ENCODE measurements around the gene PELI2. TPM values are rescaled to one million over a fixed set of nuclear protein-coding genes. Genes with fewer than 3 reads are reported as not detected.

The PELI2 gene
- total RNA-seq, 2 experiments from 2014 or later = 2.1 to 2.5 TPM

DNA sequence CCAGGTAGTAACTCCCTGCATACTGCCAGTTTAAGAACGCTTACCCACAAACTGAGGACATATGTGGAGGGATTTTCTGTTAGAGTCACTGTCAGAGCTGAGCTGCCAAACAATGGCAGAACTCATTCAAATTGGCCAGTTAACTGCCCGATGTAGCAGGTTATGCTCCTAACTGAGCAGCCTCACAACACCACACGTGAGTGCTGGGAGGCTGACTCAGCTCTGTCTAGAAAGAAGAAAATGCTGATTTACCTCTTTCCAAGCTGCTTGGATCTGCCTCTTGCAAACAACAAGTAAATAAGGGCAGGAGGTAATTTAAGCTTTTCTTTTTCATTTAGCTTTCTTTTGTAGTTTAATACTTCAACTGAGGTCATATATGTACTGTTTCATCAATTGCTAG is 195.6 kb downstream of the PELI2 start:
- Mint-ChIP-seq H3K9me3 (no peaks in the 10 kb centered on the region), H3K27ac (no peak overlapping the region), H3K4me3 (no peak overlapping the region), H3K36me3 (peaks cover 7% of the 10 kb centered on the region), H3K27me3 (no peaks in the 10 kb centered on the region), H3K4me1 (no peaks in the 10 kb centered on the region)
- no peak for DNase-seq

DNA sequence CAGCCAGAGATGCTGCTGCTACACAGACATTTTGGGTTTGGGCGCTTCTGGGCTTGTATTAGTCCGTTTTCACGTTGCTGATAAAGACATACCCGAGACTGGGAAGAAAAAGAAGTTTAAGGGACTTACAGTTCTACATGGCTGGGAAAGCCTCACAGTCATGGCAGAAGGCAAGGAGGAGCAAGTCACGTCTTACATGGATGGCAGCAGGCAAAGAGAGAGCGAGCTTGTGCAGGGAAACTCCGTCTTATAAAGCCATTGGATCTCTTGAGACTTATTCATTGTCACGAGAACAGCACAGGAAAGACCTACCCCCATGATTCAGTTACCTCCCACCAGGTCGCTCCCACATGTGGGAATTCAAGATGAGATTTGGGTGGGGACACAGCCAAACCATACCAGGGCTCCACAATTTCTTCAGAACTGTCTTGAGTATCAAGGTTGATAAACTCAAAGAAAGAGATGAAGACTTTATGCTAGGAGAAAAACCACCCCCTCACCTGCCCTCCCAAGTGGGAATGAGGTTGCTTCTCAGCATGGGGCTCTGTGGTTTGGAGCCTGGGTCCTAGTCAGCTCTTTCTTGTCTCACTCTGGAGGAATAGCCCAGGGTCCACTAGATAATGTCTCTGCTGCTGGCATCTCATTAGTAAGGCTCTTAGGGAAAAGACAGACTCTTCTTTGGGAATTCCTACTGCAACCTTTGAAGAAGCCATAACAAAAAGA is 200.3 kb downstream of the PELI2 start:
- H3K36me3 Mint-ChIP-seq = peaks cover 7% of the 10 kb centered on the region
- DNase-seq = no peak
- peaks cover 4% of the 10 kb centered on the region for H3K27me3 Mint-ChIP-seq
- H3K9me3 Mint-ChIP-seq = no peaks in the 10 kb centered on the region
- H3K4me1 Mint-ChIP-seq = no peaks in the 10 kb centered on the region
- no peak overlapping the region for H3K4me3 Mint-ChIP-seq
- no peak overlapping the region for H3K27ac Mint-ChIP-seq

DNA sequence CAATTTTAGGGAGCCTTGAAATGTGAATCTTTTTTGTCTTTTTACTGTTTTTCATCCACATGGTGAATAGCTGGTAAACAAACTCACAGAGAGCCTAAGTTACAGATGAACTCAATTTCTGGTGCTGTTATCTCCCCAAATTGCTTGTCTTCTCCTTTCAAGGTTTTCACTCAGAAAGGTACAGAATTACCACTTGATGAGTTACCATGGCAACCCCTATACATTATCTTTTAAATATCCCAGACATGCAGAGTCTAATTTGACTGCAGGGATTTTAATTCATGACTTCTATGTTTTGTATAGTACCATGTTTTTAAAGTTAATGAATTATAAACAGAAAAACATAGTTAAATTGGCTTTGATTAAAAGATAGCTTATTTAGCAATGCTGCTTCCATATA is 203.7 kb downstream of the PELI2 start:
- peaks cover 4% of the 10 kb centered on the region for H3K27me3 Mint-ChIP-seq
- DNase-seq = no peak
- H3K4me1 Mint-ChIP-seq = no peaks in the 10 kb centered on the region
- no peak overlapping the region for H3K4me3 Mint-ChIP-seq
- H3K27ac Mint-ChIP-seq = no peak overlapping the region
- no peaks in the 10 kb centered on the region for H3K9me3 Mint-ChIP-seq
- H3K36me3 Mint-ChIP-seq = peaks cover 4% of the 10 kb centered on the region

DNA sequence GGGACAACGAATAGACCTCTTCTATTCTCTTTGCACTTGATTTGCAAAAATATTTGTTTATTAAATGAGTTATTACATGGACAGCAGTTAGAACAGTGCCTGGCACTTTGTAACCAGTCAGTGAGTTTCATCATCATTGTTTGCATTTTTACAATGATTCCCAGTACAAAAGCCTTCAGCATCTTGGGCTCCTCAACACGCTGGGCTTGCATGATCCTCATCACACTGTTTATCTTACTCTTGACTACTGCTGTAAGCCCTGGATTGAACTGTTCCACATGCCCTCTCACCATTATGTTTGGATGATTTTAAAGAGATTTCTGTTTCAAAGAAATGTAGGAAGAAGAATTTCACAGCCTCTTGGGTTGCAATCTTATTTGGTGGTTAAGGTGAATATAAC is 204.3 kb downstream of the PELI2 start:
- H3K4me3 Mint-ChIP-seq = no peak overlapping the region
- peaks cover 4% of the 10 kb centered on the region for H3K27me3 Mint-ChIP-seq
- H3K27ac Mint-ChIP-seq = no peak overlapping the region
- no peaks in the 10 kb centered on the region for H3K9me3 Mint-ChIP-seq
- no peak for DNase-seq
- peaks cover 4% of the 10 kb centered on the region for H3K36me3 Mint-ChIP-seq
- no peaks in the 10 kb centered on the region for H3K4me1 Mint-ChIP-seq

DNA sequence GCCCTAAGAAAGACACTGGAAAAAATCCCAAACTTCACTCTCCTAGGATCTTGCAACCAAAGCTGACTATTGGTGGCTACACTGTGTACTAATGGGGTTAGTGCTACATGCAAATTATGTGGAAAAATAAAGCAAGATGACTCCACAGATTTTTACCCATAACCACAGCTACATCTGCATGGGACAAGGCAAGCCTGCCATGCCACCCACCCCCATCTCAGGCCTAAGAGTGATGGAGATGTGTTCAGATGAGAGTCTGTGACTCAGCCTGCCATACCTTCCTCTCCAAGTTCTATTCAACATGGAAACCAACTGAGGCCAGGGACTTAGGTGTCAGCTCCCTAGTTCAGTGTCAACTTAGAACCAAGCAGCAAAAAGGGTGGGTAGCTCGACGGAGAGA is 206.2 kb downstream of the PELI2 start:
- Mint-ChIP-seq H3K36me3 (no peaks in the 10 kb centered on the region), H3K9me3 (no peaks in the 10 kb centered on the region), H3K27me3 (peaks cover 4% of the 10 kb centered on the region), H3K4me1 (no peaks in the 10 kb centered on the region), H3K27ac (no peak overlapping the region), H3K4me3 (no peak overlapping the region)
- no peak for DNase-seq

DNA sequence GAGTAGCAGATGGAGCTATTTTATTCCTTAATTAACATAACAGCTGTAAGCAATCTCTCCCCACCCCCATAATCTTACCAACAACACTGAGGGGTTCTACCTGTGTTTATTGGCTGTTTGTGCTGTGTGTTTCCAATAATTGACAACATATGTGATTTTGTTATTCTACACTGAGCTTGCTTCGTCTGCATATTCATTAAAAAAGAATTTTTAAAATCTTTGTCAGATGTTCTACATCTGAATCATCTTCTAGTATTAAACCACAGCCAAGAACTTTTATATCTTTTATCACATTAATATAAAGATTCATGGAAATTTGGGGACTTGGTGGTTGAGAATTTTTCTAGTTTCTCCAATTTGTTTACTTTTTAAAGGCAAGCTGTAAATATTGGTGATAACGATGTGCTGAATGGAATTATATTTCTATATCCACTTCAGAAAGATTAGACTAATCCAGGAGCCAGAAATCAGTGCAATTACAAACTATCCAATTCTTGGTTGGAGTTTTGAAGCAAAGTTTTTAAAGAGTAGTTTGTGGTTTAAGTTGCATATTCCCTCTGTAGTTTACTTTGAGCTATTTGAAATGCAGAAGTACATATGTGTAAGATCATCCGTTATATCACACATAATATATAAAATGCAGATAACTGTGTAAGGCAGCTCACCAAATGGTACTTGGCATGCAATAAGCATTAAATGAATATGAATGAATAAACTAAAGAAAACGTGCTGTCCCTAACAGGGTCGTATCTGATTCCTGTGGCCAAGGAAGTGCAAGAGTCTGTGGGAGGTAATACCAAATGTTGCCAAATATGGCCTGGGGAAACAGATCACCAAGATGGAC is 206.9 kb downstream of the PELI2 start:
- DNase-seq = no peak
- Mint-ChIP-seq H3K27me3 (no peaks in the 10 kb centered on the region), H3K27ac (no peak overlapping the region), H3K4me1 (no peaks in the 10 kb centered on the region), H3K36me3 (no peaks in the 10 kb centered on the region), H3K9me3 (no peaks in the 10 kb centered on the region), H3K4me3 (no peak overlapping the region)

DNA sequence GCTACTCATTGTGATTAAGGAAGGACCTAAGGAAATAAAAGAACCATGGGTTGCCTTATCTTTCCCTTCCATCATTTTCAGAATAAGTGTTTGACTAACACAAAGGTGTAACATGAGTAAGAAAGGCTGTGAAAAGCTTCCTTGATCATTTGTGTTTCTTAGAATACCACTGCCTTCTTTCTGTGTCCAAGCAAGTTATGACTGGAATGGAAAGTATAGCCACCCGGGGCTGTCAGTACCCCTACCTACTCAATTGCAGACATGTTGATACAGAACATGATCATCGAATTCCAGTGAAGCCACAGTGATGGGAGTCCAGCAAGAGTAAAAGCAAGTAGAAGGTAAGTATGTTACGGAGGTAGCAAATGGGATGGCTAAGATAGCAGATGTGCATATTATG is 209.8 kb downstream of the PELI2 start:
- Mint-ChIP-seq H3K4me1 (peaks cover 5% of the 10 kb centered on the region), H3K27me3 (no peaks in the 10 kb centered on the region), H3K4me3 (no peak overlapping the region), H3K36me3 (no peaks in the 10 kb centered on the region), H3K9me3 (no peaks in the 10 kb centered on the region), H3K27ac (no peak overlapping the region)
- no peak for DNase-seq

DNA sequence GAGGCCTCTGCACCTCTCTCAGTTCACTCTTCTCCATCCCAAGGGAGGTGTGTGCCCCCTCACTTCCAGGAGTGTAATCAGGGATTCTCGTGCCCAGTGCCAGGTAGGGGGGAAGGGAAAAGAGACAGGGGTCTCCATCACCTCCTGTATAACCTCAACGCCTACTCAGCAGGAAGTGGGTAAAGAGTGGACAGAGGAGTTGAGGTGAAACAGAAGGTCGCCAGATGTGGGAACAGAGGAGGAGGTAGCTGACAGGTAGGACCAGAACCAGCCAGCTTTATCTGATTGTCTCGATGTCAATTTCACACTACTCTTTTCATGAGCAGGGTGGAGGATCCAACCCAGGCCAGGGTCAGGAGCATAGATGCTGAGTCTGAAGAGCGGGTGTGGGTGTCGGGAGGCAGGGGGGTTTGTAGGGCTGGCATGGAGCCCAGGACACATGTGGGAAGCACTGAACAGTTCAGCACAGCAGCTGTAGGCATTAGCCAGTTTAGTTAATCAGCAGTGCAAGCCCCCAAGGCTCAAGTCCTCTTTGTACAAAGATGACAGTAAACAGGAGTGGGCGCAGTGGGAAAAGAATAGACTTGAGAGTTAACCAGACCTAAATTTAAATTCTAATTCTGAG is 213.5 kb downstream of the PELI2 start:
- H3K36me3 Mint-ChIP-seq = no peaks in the 10 kb centered on the region
- H3K4me3 Mint-ChIP-seq = no peak overlapping the region
- peaks cover 11% of the 10 kb centered on the region for H3K4me1 Mint-ChIP-seq
- no peak for DNase-seq
- no peak overlapping the region for H3K27ac Mint-ChIP-seq
- no peaks in the 10 kb centered on the region for H3K27me3 Mint-ChIP-seq
- no peaks in the 10 kb centered on the region for H3K9me3 Mint-ChIP-seq

DNA sequence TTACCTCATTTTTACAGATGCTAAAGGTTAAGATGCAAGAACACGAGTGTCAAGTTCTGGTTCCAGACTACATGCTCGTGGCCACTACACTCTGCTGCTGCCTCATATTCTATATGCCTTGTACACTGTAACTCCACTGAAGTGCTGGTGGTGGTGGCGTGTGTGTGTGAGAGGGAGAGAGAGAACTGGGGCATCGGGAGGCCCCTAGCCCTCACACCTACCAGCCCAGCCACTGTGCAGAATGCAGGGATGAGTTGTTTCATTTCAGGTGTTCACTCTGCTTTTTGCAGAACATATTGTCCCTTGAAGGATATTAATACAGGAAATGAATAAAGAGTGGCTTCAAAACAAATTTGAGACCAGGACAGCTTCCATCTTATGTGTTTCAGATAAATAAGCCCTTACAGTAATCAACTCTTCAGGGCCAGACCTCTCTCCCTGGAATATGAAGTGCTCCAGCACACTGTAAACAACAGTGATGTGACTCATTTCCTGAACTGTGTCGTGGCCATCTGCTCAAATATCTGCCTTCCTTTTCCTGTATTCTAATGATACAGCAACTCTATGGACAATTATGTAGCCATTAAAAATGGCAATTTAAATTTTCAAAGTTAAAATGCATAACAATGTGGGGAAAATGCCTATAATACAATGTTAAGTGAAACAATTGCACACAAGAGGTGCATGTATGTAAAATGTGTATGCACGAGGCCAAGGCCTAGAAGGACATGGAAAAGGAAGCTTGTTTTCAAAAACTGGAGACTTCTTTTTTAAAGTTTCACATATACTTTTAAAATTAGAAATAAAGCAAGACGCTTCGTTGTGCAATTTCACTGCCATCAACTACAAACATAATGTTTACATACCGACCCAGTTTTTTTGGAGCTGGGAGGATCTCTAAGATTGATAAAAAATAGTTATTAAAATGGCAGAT is 215.4 kb downstream of the PELI2 start:
- no peaks in the 10 kb centered on the region for H3K9me3 Mint-ChIP-seq
- no peaks in the 10 kb centered on the region for H3K36me3 Mint-ChIP-seq
- no peak for DNase-seq
- H3K27me3 Mint-ChIP-seq = no peaks in the 10 kb centered on the region
- peaks cover 11% of the 10 kb centered on the region for H3K4me1 Mint-ChIP-seq
- H3K27ac Mint-ChIP-seq = no peak overlapping the region
- no peak overlapping the region for H3K4me3 Mint-ChIP-seq

DNA sequence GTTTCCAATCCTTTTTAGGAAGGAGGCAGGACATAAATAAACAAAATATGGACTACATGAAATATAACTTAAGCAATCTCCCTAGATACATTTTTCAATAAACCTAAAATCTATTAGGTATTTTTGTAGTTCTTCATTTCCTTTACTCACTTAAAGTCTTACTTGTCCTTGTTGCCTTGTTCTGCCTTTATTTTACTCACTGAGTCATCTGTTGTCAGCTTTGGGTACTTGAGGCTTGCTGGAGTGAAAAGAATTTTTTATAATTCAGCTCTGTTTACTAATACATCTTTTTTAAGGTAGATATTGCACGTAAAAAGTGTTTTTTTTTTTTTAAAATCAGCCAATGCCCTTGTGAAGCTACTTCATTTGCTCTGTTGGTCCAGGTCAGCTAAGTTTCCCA is 216.2 kb downstream of the PELI2 start:
- Mint-ChIP-seq H3K27ac (no peak overlapping the region), H3K4me1 (peaks cover 11% of the 10 kb centered on the region), H3K4me3 (no peak overlapping the region), H3K27me3 (no peaks in the 10 kb centered on the region), H3K36me3 (no peaks in the 10 kb centered on the region), H3K9me3 (no peaks in the 10 kb centered on the region)
- no peak for DNase-seq

DNA sequence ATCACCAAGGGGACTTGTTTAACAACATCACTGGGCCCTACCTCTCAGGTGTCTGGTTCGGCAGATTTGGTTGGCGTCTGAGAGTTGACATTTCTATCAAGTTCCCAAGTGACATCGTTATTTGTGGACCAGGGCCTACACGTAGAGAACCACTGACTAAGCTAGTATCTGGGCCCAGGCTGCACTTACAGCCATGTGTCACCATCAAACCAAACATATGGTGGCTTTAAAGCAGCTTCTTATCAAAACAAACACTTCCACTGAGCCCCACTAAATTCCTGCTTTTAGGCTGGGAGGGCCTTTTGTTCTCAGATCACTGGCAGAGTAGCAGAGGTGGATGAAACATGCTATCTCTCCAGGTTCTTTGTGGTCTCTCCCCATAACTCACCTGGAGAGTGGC is 220.5 kb downstream of the PELI2 start:
- Mint-ChIP-seq H3K27ac (no peak overlapping the region), H3K36me3 (no peaks in the 10 kb centered on the region), H3K4me1 (peaks cover 4% of the 10 kb centered on the region), H3K27me3 (no peaks in the 10 kb centered on the region), H3K9me3 (no peaks in the 10 kb centered on the region), H3K4me3 (no peak overlapping the region)
- DNase-seq = no peak

DNA sequence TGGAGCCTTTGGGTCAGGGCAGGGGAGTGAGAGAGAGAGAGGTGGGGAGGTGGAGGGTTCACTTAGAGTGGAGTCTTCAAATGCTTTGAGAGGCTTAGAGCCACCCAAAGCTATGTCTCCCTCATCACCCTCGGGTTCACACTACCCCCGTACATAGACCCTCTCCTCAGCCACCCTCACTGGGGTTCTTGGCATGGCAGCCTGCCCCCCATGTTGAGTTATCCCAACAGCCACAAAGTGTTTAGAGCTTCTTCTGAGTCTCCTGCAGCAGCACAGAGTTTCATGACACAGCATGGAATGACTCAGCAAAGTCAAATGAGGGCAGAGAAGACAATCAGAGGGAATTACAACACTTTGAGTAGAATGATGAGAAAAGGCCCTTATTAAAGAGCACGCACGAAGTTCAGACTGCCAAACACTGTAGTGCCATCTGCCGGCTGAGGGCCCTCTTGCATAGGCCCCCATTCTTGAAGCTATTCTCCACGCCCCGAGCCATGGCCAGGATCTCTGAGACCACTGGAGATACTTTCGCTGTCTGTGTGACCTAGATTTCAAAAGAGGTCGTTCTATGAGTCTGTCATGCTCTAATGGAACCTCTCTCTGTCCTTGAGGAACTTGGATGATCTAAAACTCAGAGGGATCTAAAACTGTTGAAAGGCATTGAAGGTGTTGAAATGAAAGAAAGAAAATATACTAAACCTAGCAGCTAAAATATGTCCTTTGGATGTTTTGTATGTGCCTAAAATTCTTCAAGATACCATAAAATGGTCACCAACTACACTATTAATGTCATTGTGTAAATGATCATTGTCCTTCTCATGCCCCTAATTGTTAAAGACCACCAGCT is 221.9 kb downstream of the PELI2 start:
- Mint-ChIP-seq H3K9me3 (no peaks in the 10 kb centered on the region), H3K4me1 (peaks cover 3% of the 10 kb centered on the region), H3K36me3 (no peaks in the 10 kb centered on the region), H3K27ac (no peak overlapping the region), H3K4me3 (no peak overlapping the region), H3K27me3 (no peaks in the 10 kb centered on the region)
- peak; percentile 45 for DNase-seq

DNA sequence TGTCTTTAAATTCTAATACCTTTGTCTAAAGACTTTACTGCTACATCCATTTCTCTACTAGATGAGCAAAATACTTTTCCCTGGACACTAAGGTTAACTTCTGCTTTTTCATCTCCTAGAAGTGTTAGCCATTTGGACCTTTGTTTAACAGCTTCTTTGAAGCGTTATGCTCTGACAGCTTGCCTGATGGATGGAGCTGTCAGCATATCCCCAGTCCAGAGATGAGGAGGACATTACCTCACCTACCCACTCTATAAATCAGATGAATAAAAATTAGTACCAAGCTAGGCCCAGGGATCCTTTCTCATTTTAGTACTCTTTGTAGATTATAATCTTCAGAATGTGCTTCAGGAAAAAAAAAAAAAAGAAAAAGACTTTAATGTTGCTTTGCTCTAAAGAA is 222.7 kb downstream of the PELI2 start:
- Mint-ChIP-seq H3K27ac (no peak overlapping the region), H3K27me3 (no peaks in the 10 kb centered on the region), H3K36me3 (no peaks in the 10 kb centered on the region), H3K9me3 (no peaks in the 10 kb centered on the region), H3K4me1 (peaks cover 3% of the 10 kb centered on the region), H3K4me3 (no peak overlapping the region)
- DNase-seq = no peak
